ENCODE measurements around the gene BICDL2. TPM values are rescaled to one million over a fixed set of nuclear protein-coding genes. Genes with fewer than 3 reads are reported as not detected.

BICDL2 gene
- total RNA-seq, 1 donor from 2014 or later: not detected

DNA sequence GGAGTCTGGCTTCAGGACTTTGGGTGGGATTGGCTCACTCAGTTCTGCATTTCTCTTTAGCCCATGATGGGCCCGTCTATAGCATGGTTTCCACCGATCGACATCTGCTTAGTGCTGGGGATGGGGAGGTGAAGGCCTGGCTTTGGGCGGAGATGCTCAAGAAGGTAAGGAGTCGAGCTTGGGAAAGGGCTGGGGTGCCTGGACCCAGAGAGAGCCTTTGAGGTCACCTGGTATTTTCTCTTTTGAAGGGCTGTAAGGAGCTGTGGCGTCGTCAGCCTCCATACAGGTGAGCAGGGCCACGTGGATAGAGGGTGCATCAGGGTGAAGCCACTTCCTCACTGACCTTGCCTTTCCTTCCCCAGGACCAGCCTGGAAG lies 10.8 kb downstream of the BICDL2 start:
- TF ChIP-seq, protein P1, sequence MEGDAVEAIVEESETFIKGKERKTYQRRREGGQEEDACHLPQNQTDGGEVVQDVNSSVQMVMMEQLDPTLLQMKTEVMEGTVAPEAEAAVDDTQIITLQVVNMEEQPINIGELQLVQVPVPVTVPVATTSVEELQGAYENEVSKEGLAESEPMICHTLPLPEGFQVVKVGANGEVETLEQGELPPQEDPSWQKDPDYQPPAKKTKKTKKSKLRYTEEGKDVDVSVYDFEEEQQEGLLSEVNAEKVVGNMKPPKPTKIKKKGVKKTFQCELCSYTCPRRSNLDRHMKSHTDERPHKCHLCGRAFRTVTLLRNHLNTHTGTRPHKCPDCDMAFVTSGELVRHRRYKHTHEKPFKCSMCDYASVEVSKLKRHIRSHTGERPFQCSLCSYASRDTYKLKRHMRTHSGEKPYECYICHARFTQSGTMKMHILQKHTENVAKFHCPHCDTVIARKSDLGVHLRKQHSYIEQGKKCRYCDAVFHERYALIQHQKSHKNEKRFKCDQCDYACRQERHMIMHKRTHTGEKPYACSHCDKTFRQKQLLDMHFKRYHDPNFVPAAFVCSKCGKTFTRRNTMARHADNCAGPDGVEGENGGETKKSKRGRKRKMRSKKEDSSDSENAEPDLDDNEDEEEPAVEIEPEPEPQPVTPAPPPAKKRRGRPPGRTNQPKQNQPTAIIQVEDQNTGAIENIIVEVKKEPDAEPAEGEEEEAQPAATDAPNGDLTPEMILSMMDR (IDR thresholded peaks at IDR 0.05): no peak
- H3K4me1 Mint-ChIP-seq: peaks cover 44% of the 10 kb centered on the region
- peaks cover 15% of the 10 kb centered on the region for H3K27me3 Mint-ChIP-seq
- ATAC-seq (ENCODE audit: low read depth) (no peak), DNase-seq (no peak)
- H3K9me3 Mint-ChIP-seq: no peaks in the 10 kb centered on the region
- no peak overlapping the region for H3K4me3 Mint-ChIP-seq
- no peak overlapping the region for H3K27ac Mint-ChIP-seq
- peaks cover 21% of the 10 kb centered on the region for H3K36me3 Mint-ChIP-seq (ENCODE audit: low read depth)
- intact Hi-C loops (cut with micrococcal nuclease): no loop called here
- POLR2A ChIA-PET: interaction anchor here (1.4 kb wide), 1 partner anchor 22 kb away, joined by 3 read pairs; no protein-coding TSS in a partner anchor
- CTCF ChIA-PET: interaction anchor here (1.4 kb wide), 1 partner anchor 23 kb away, joined by 6 read pairs; no protein-coding TSS in a partner anchor

DNA sequence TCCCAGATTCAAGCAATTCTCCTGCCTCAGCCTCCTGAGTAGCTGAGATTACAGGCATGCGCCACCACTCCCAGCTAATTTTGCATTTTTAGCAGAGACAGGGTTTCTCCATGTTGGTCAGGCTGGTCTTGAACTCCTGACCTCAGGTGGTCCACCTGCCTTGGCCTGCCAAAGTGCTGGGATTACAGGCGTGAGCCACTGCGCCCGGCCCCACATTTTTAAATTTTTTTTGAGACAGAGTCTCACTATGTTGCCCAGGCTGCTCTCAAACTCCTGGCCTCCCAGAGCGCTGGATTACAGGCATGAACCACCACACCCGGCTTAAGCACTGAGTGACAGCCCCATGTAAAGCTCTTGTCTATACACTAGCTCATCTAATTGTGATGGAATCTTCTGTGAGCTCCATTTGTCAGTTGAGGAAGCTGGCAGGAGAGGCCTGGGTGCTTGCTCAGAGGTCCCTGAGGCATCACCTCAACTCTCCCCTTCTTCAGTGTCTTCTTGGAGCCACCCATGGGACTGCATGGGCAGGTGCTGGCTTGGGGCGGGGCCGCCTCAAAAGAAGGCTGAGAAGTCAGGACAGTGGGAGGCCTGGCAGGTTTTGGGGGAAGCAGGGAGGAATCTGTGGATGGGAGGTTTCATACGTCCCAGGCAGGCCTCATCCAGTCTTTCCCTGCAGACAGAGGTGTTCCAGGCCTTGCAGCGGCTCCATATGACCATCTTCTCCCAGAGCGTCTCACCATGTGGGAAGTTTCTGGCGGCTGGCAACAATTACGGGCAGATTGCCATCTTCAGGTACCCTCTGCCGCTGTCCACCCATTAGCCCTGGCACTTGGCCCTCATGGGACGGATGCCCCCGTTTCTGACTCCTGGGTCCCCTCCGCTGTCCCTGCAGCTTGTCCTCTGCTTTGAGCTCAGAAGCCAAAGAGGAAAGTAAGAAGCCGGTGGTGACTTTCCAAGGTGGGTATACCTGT lies 11.4 kb downstream of the BICDL2 start:
- Mint-ChIP-seq H3K36me3 (ENCODE audit: low read depth) (peaks cover 21% of the 10 kb centered on the region), H3K4me1 (peaks cover 48% of the 10 kb centered on the region), H3K27me3 (peaks cover 12% of the 10 kb centered on the region), H3K9me3 (no peaks in the 10 kb centered on the region), H3K4me3 (no peak overlapping the region), H3K27ac (no peak overlapping the region)
- POLR2A ChIA-PET: interaction anchor here (0.7 to 1.4 kb wide), 6 partner anchors 120 to 1660 kb away, joined by 3 to 10 read pairs (median 6); no protein-coding TSS in a partner anchor
- TF ChIP-seq, protein P1 (IDR thresholded peaks at IDR 0.05): no peak
- DNase-seq (no peak), ATAC-seq (ENCODE audit: low read depth) (no peak)
- intact Hi-C loops (cut with micrococcal nuclease): no loop called here
- CTCF ChIA-PET: interaction anchor here (1.4 to 2.1 kb wide), 2 partner anchors 22 to 23 kb away, joined by 6 to 7 read pairs; no protein-coding TSS in a partner anchor

DNA sequence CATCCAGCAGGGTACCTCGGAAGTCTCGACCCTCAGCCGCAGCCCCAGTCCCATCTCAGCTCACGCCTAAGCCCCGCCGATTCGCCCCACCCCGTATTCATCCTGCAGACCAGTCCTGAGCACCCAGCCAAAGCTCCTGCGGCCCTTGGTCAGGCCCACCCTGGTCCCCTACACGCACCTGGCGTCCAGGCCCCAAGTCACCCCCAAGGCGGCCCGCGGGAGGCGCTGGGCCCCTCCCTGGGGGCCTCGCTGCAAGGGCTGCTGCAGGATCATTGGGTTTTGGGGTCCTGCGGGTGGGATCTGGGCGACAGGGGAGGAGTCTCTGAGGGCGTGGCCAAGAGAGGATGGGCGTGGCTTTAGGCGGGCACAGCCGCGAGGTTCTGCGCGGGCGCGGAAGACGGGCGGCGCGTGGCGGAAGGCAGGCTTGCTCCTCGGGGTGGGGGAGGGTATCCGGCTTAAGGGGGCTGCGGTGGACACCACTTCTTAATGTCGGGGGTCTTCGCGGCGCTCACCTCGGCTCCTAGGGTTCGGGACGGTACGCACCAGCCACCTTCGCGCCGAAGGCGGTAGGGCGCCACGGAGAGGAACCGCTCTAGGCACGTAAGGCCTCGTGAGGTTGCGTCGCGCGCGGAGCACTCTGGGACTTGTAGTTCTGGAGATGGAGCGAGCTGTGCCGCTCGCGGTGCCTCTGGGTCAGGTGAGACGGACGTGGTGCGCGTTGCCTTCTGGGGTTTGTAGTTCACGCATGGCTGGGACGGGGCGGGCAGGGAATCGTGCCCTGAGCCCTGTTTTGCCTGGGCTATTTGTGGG lies 12.9 kb downstream of the BICDL2 start, which contains the start of the genes HCFC1R1 and THOC6:
TSS of gene HCFC1R1 (minus strand) at position 274 of the 810 bp plus-strand sequence. CDS start at position 273, 1 bp downstream.
TSS of gene THOC6 (plus strand) at position 367 of the 810 bp plus-strand sequence. CDS start at position 659, 292 bp downstream.
- Mint-ChIP-seq H3K4me3 (peak within 1 kb of the TSS; percentile 92), H3K36me3 (ENCODE audit: low read depth) (peaks cover 21% of the 10 kb centered on the region), H3K27ac (peak within 1 kb of the TSS; percentile 99), H3K9me3 (no peaks in the 10 kb centered on the region), H3K4me1 (peaks cover 45% of the 10 kb centered on the region), H3K27me3 (peaks cover 1% of the 10 kb centered on the region)
- peak; percentile 76 for ATAC-seq (ENCODE audit: low read depth)
- intact Hi-C loops (cut with micrococcal nuclease): loop anchor here (1.0 to 5.0 kb wide), 8 partner anchors 20 to 258 kb away; partner anchors contain the start of genes PAQR4, PKMYT1 and ZSCAN10
- TF ChIP-seq, protein P1 (IDR thresholded peaks at IDR 0.05): no peak
- peak; percentile 93 for DNase-seq
- CTCF ChIA-PET: interaction anchor here (1.1 to 2.1 kb wide), 4 partner anchors 8 to 22 kb away, joined by 3 to 8 read pairs (median 6); no protein-coding TSS in a partner anchor
- POLR2A ChIA-PET: interaction anchor here (0.6 to 3.9 kb wide), 9 partner anchors 7 to 250 kb away, joined by 3 to 40 read pairs (median 5); partner anchors contain the start of genes PKMYT1, ZNF213 and ZSCAN10

- POLR2A ChIA-PET: interaction anchor here (1.6 to 3.9 kb wide), 5 partner anchors 8 to 112 kb away, joined by 4 to 40 read pairs (median 8); partner anchors contain the start of genes ZNF213 and ZSCAN10
- DNase-seq (no peak), ATAC-seq (ENCODE audit: low read depth) (no peak)
- Mint-ChIP-seq H3K36me3 (ENCODE audit: low read depth) (peaks cover 21% of the 10 kb centered on the region), H3K27me3 (no peaks in the 10 kb centered on the region), H3K27ac (peak overlapping the region; percentile 99), H3K9me3 (no peaks in the 10 kb centered on the region), H3K4me3 (peak overlapping the region; percentile 92), H3K4me1 (peaks cover 47% of the 10 kb centered on the region)
- TF ChIP-seq, protein P1 (IDR thresholded peaks at IDR 0.05): no peak
- intact Hi-C loops (cut with micrococcal nuclease): loop anchor here (5.0 kb wide), 3 partner anchors 74 to 116 kb away; partner anchors contain the start of gene ZSCAN10
- CTCF ChIA-PET: interaction anchor here (0.6 to 1.8 kb wide), 4 partner anchors 8 to 21 kb away, joined by 3 to 8 read pairs (median 4); no protein-coding TSS in a partner anchor
Observed at GRCh38 chr16:3023415-3023668, 13.4 kb downstream of the BICDL2 start.

Measured in activated B cell treated with CpG ODN at 0.5 μM for 24 hours (primary cell).